NCI-H187 (cell line): ENCODE measurements around the gene GARIN3.
"Not testable (repeated sequence)": the region's sequence is repeated elsewhere in the genome, so short reads cannot be mapped to it uniquely, and the experiment has no call there.

ENCODE experiments used
- DNase-seq, 2 experiments: peaks; one replicate each; lab custom pipeline; 2025; lab: John Stamatoyannopoulos, UW

Gene GARIN3

GRCh38 chr5:157185122-157185521 is 19.1 kb upstream of the GARIN3 start:
- not testable (repeated sequence) for DNase-seq

DNA sequence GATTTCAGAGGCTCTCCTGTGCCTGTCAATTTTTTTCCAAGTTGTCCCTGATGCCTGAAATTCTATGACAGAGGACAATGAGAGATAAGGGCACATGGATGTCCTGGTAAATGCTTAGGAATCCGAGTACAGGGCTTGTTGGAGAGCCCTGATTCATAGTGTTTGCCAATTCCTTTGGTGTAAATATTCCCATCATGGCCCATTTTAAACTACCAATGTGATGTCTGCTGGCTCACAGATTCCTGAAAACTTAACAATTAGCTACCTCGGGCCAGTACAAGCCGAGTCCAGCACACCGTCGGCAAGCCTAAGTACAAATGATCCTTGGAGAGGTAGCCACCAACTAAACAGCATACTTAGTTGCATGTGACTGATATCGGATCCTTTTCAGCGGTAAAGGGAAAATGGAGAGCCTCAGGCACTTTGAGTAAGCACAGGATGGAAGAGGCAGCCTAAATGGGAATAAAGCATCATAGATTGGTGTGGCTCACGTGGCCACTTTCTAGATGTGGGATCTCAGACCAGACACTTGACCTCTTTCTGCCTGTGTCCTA is 18.1 kb upstream of the GARIN3 start:
- DNase-seq = no peak

GRCh38 chr5:157182143-157182757 is 16.2 kb upstream of the GARIN3 start:
- no peak for DNase-seq

GRCh38 chr5:157180374-157181264 is 14.6 kb upstream of the GARIN3 start, which contains the start of gene ITK:
Gene ITK, plus strand, starts transcription at chr5:157180840. Its CDS starts 138 bp downstream, at chr5:157180978.
- DNase-seq = no peak

DNA sequence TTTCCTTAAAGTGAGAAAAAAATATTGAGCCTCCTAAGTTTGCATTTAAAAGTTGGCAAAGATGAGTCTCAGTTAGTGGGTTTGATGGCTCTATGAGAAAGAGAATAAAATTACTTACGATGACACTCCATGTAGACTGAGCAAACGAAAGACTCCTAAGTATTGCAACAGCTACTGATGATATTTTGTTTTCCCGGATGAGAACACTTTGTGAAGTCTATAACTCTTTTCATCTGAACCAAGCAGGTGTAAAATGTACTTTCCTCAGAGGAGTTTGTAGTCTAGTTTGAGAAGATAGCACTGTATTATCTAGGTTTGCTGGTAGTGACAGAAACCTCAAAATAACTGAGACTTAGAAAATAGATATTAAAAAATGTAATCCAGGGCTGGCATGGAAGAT is 12.9 kb upstream of the GARIN3 start:
- DNase-seq = no peak

- DNase-seq = no peak
Measured at GRCh38 chr5:157177953-157178352, 11.9 kb upstream of the GARIN3 start.

DNA sequence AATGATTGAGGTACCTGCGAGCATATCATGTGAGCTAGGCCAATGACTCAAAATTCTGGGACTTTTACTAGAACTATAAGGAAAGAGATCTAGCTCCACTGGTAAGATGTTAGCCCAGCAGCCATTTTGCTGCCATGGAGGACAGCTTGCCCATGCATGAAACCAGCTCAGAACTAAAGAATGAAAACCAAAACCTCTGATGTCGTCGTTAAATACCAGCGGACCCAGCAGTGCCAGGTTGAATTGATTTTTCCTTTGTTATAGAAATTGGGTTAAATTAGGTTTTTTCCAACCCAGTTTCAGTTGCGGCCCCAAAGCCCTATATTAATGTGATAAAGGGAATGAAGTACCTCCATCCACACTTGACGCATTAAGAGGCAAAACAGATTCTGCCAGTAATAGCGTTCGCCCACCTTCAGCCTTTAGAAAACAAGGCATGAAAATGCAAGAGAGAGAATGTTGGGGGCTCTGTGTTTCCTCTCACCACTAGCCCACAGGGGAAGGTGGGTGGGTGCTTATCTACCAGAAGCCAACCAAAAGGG is 9.1 kb upstream of the GARIN3 start:
- DNase-seq = no peak

DNA sequence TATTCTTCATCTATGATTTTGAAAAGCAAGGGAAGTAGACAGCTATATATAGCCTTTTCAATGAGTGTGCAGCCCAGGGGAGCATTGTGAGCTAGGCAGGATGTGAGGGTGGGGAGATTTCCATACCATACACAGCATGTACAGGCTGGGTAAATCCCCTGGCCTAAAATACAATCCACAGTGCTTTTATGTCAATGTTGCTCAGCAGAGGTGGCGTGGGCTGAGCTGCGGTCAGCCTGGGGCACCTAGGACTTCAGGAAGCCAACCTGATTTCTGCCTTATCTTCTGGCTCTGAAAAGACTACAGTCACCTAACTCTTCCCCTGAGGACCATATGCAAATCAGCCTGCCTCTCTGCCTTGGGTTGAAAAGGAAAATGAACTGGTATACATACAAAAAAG is 6.3 kb upstream of the GARIN3 start:
- no peak for DNase-seq

DNA sequence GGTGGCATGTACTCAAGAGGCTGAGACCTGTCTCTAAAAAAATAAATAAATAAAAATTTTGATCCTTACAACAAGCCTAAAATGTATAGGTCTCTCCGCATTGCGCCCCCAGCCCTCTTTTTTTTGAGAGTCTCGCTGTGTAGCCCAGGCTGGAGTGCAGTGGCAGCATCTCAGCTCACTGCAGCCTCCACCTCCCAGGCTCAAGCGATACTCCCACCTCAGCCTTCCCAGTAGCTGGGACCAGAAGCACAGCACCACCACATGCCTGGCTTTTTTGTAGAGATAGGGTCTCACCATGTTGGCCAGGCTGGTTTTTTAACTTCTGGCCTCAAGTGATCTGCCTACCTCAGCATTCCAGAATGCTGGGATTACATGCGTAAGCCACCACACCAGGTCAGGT is 2.2 kb upstream of the GARIN3 start:
- DNase-seq = no peak

DNA sequence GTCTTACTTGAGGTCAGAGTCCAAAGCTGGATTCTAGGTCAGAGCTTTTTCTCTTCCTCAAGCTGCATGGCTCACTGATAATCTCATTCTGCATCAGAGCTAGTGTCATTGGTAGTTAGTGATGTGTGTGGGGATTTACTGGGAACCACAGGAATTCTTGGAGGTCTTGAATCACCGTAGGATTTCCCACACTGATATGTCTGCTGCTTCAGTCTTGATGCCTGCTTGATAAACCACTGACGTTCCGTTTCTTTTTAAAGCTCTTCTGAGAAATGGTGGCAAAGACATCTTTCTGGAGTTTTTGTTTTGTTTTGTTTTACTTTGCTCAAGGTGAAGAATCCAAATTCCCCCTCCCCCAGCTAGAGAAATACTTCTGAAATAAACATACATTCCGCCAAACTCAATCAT is 1.2 kb upstream of the GARIN3 start:
- DNase-seq = no peak

DNA sequence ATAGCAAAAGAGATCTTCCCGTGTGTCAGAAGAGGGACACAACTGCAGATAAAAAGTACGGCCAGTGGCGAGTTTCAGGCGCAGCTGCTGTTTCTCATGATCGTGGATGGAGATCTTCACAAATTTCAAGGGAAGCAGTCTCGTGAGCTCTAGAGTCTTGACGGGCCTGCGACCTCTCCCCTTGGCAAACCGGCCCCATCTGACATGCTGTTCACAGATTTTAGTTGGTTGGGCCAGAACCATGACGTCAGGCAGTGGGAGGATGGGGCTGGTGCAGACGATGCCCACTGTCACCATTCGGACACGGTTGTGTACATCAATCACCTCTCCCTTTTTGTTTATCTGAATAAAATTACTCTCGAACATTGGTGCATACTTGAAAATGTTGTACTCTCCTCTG is 396 bp downstream of the GARIN3 start:
- DNase-seq = no peak

GRCh38 chr5:157165261-157165660 is 803 bp downstream of the GARIN3 start:
- DNase-seq = no peak

DNA sequence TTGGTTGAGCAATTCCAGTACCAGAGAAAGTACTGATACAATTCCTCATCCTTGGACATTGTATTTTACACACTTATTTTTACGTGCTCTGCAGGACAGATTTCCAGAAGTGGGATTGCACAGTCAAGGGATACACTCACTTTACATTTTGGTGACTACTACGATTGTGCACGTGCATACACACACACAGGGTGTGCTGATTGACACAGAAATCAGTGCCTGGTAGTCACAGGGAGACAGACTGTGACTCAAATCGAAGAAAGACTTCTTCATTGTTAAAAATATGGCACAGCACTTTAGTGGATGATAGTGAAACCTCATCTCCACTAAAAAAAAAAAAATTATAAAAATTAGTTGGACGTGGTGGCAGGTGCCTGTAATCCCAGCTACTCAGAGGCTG is 1.5 kb downstream of the GARIN3 start:
- DNase-seq = no peak

GRCh38 chr5:157162919-157163510 is 3.0 kb downstream of the GARIN3 start:
- no peak for DNase-seq

DNA sequence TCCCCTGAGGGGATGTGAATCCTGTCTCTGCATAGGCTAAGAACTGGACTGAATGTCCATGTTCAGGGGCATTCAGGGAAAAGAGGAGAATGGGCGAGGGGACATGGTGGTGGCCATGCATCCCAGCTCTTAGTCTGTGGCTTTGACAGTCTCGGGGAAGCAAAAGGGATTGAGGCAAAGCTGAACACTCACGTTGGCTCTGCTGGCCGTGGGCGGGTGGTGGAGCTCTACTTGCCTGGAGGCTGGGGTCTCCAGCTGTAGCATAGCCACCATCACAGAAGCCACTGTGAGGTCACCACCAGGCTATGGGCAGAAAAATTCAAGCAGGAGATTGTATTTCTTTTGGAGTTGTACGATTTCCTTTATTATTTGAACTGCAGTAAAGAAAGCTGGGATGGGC is 4.1 kb downstream of the GARIN3 start:
- no peak for DNase-seq

- DNase-seq = no peak
Measured at GRCh38 chr5:157160001-157160400, 6.1 kb downstream of the GARIN3 start.

- DNase-seq = no peak
Measured at GRCh38 chr5:157159209-157159751, 6.8 kb downstream of the GARIN3 start.

GRCh38 chr5:157157293-157157891 is 8.7 kb downstream of the GARIN3 start:
- DNase-seq = no peak

- no peak for DNase-seq
Measured at GRCh38 chr5:157155297-157155696, 10.8 kb downstream of the GARIN3 start.

- no peak for DNase-seq
Measured at GRCh38 chr5:157150995-157151394, 15.1 kb downstream of the GARIN3 start.

GRCh38 chr5:157148734-157149615 is 17.1 kb downstream of the GARIN3 start:
- DNase-seq = peak; percentile 41 to 53
